ENCODE data around the gene FXR1. TPM values are rescaled to one million over a fixed set of nuclear protein-coding genes. Genes with fewer than 3 reads are reported as not detected.
"Not testable (repeated sequence)": the region's sequence is repeated elsewhere in the genome, so short reads cannot be mapped to it uniquely, and the experiment has no call there.

FXR1 gene
- total RNA-seq, 4 donors from 2014 or later: 57.4 to 94.0 (median 70.7) TPM

- DNase-seq (ENCODE audit: low spot score in 2 of 2): no peak
- intact Hi-C loops (cut with DNase I; ENCODE audit: low total_unique reads): no loop called here
- WGBS, 2 donors: 86% methylated on average over 2 of the region's 2 CpGs
- no peak overlapping the region for H3K4me3 ChIP-seq (ENCODE audit: low read depth, poor library complexity, severe bottlenecking)
- TF ChIP-seq POLR2A (IDR thresholded peaks at IDR 0.05): no peak
- TF ChIP-seq, protein P1, sequence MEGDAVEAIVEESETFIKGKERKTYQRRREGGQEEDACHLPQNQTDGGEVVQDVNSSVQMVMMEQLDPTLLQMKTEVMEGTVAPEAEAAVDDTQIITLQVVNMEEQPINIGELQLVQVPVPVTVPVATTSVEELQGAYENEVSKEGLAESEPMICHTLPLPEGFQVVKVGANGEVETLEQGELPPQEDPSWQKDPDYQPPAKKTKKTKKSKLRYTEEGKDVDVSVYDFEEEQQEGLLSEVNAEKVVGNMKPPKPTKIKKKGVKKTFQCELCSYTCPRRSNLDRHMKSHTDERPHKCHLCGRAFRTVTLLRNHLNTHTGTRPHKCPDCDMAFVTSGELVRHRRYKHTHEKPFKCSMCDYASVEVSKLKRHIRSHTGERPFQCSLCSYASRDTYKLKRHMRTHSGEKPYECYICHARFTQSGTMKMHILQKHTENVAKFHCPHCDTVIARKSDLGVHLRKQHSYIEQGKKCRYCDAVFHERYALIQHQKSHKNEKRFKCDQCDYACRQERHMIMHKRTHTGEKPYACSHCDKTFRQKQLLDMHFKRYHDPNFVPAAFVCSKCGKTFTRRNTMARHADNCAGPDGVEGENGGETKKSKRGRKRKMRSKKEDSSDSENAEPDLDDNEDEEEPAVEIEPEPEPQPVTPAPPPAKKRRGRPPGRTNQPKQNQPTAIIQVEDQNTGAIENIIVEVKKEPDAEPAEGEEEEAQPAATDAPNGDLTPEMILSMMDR (IDR thresholded peaks at IDR 0.05): no peak
Observed at GRCh38 chr3:180981912-180982311, 69.4 kb downstream of the FXR1 start.

GRCh38 chr3:180983136-180983535 lies 70.7 kb downstream of the FXR1 start:
- intact Hi-C loops (cut with DNase I; ENCODE audit: low total_unique reads): no loop called here
- no peak for DNase-seq (ENCODE audit: low spot score in 2 of 2)
- TF ChIP-seq, protein P1 (IDR thresholded peaks at IDR 0.05): no peak
- TF ChIP-seq POLR2A (IDR thresholded peaks at IDR 0.05): no peak
- no peak overlapping the region for H3K4me3 ChIP-seq (ENCODE audit: low read depth, poor library complexity, severe bottlenecking)
- 50 to 52% methylated on average over 2 of the region's 2 CpGs for WGBS, 2 donors

DNA sequence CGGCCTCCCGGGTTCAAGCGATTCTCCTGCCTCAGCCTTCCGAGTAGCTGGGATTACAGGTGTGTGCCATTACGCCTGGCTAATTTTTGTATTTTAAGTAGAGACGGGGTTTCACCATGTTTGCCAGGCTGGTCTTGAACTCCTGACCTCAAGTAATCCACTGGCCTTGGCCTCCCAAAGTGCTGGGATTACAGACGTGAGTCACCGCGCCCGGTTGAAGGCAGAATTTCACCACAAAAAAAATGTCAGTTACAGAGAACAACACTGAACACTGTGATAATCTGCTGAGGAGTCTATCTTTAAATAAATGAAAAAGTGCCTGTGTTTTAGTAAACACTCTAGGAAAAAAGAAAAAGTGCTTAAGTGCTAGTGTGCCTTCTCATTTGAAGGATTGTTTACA lies 73.9 kb downstream of the FXR1 start:
- intact Hi-C loops (cut with DNase I; ENCODE audit: low total_unique reads): loop anchor here (5.0 kb wide), 1 partner anchor 191 kb away; no protein-coding TSS in a partner anchor
- DNase-seq (ENCODE audit: low spot score in 2 of 2); H3K4me3 ChIP-seq (ENCODE audit: low read depth, poor library complexity, severe bottlenecking): not testable (repeated sequence)
- 93% methylated on average over 10 of the region's 10 CpGs for WGBS, 2 donors

- 95 to 97% methylated on average over 2 of the region's 2 CpGs for WGBS, 2 donors
- DNase-seq (ENCODE audit: low spot score in 2 of 2): no peak
- intact Hi-C loops (cut with DNase I; ENCODE audit: low total_unique reads): loop anchor here (5.0 kb wide), 1 partner anchor 190 kb away; no protein-coding TSS in a partner anchor
- H3K4me3 ChIP-seq (ENCODE audit: low read depth, poor library complexity, severe bottlenecking): no peak overlapping the region
- TF ChIP-seq POLR2A (IDR thresholded peaks at IDR 0.05): no peak
- TF ChIP-seq, protein P1 (IDR thresholded peaks at IDR 0.05): no peak
Observed at GRCh38 chr3:180987344-180987743, 74.9 kb downstream of the FXR1 start.

DNA sequence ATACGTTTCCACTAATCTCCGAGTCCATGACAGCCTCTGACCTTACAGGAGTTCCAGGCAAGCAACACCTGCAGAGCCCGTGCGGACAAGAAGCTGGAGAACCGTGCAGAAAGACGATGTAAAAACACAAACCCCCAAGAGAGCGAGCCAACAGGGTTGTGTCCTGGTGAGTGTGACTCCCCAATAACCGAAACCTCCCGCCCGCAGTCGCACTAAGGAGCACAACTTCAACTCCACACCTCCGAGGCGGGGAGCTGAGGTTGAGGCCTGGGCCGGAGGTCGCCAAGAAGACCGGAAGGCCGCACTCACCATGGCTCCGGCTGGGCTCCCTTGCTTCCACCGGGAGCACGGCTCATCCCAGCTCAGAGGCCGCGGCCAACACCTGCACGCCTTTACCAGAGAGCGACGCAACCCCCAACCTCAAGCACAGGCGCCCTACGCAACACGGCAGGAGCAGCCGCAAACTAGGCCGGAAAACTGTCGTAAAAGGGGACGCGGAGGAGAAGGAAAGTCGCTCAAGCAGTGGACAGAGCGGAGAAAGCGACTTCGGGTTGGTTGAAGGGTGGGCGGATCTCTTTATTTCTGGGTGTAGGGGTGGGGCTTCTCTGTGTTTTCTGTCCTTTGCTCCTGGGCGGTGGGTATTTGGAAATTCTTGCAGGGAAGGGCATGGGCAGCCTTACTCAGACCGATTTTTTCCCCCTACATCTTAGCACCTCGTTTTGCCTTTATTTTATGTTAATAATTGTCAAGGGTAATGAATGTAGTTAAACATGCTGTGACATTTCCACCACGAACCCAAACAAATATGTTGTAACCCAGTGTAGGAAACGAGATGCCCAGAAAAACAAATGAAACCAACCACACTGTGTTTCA lies 77.1 kb downstream of the FXR1 start, which contains the start of gene DNAJC19:
Gene DNAJC19 (minus strand): TSS at position 446 of the 873 bp plus-strand sequence. CDS start 134 bp downstream, at position 312.
- intact Hi-C loops (cut with DNase I; ENCODE audit: low total_unique reads): loop anchor here (5.0 kb wide), 1 partner anchor 188 kb away; no protein-coding TSS in a partner anchor
- TF ChIP-seq, protein P1 (IDR thresholded peaks at IDR 0.05): no peak
- TF ChIP-seq POLR2A (IDR thresholded peaks at IDR 0.05): peak in 1 of 2 donors; percentile 45
- WGBS, 2 donors: 0 to 1% methylated on average over 40 to 42 of the region's 43 CpGs
- DNase-seq (ENCODE audit: low spot score in 2 of 2): peak; percentile 95 to 97
- peak within 1 kb of the TSS; percentile 70 for H3K4me3 ChIP-seq (ENCODE audit: low read depth, poor library complexity, severe bottlenecking)

- H3K4me3 ChIP-seq (ENCODE audit: low read depth, poor library complexity, severe bottlenecking): no peak overlapping the region
- DNase-seq (ENCODE audit: low spot score in 2 of 2): no peak
- TF ChIP-seq POLR2A (IDR thresholded peaks at IDR 0.05): no peak
- TF ChIP-seq, protein P1 (IDR thresholded peaks at IDR 0.05): no peak
- intact Hi-C loops (cut with DNase I; ENCODE audit: low total_unique reads): no loop called here
- 9 to 24% methylated on average over 2 of the region's 2 CpGs for WGBS, 2 donors
Observed at GRCh38 chr3:180990505-180990904, 78.0 kb downstream of the FXR1 start.

Data from lower leg skin (tissue), 4 donors.